Measurements from ENCODE around the gene PPP1R36. TPM values are rescaled to one million over a fixed set of nuclear protein-coding genes. Genes with fewer than 3 reads are reported as not detected.
"Not testable (repeated sequence)": the region's sequence is repeated elsewhere in the genome, so short reads cannot be mapped to it uniquely, and the experiment has no call there.

The PPP1R36 gene
- polyA plus RNA-seq, 1 donor = 1.5 TPM

- DNase-seq = no peak
These were observed 16.9 kb downstream of the PPP1R36 start for GRCh38 chr14:64566651-64567122.

GRCh38 chr14:64569138-64569631 lies 19.4 kb downstream of the PPP1R36 start:
- DNase-seq = no peak

GRCh38 chr14:64569646-64570045 lies 19.9 kb downstream of the PPP1R36 start:
- not testable (repeated sequence) for DNase-seq

GRCh38 chr14:64572386-64573104 lies 22.8 kb downstream of the PPP1R36 start:
- DNase-seq = no peak

GRCh38 chr14:64573109-64573508 lies 23.3 kb downstream of the PPP1R36 start:
- no peak for DNase-seq

- no peak for DNase-seq
These were observed 24.8 kb downstream of the PPP1R36 start for GRCh38 chr14:64574371-64575107.

GRCh38 chr14:64577211-64577610 lies 27.4 kb downstream of the PPP1R36 start:
- DNase-seq = no peak

GRCh38 chr14:64580467-64580866 lies 30.7 kb downstream of the PPP1R36 start:
- no peak for DNase-seq

GRCh38 chr14:64581363-64581762 lies 31.6 kb downstream of the PPP1R36 start:
- DNase-seq = no peak

- DNase-seq = no peak
These were observed 32.1 kb downstream of the PPP1R36 start for GRCh38 chr14:64581817-64582216.

GRCh38 chr14:64584190-64584589 lies 34.4 kb downstream of the PPP1R36 start:
- no peak for DNase-seq

GRCh38 chr14:64591809-64592208 lies 42.0 kb downstream of the PPP1R36 start:
- DNase-seq = no peak

- DNase-seq = no peak
These were observed 44.7 kb downstream of the PPP1R36 start for GRCh38 chr14:64594438-64594837.

- no peak for DNase-seq
These were observed 48.6 kb downstream of the PPP1R36 start for GRCh38 chr14:64598404-64598803.

- no peak for DNase-seq
These were observed 51.8 kb downstream of the PPP1R36 start for GRCh38 chr14:64601571-64601970.

- no peak for DNase-seq
These were observed 53.1 kb downstream of the PPP1R36 start for GRCh38 chr14:64602826-64603225.

- no peak for DNase-seq
These were observed 54.2 kb downstream of the PPP1R36 start for GRCh38 chr14:64604001-64604400.

GRCh38 chr14:64604881-64605280 lies 55.1 kb downstream of the PPP1R36 start:
- DNase-seq = no peak

GRCh38 chr14:64605926-64606685 lies 56.3 kb downstream of the PPP1R36 start:
- no peak for DNase-seq

- DNase-seq = no peak
These were observed 60.4 kb downstream of the PPP1R36 start for GRCh38 chr14:64610049-64610746.

- no peak for DNase-seq
These were observed 61.7 kb downstream of the PPP1R36 start for GRCh38 chr14:64611358-64612020.

Data from left kidney (tissue), 2 donors.